GM23248 (cell line): ENCODE data around the gene RPH3AL.

Experiments
- EZH2 ChIP-seq: fragments of 200-600 bp; sonication (generic); IDR thresholded peaks from 2 replicates; pipeline ENCODE4 v1.6.1; 2018; ENCODE audit warnings: antibody characterized with exemption, mild to moderate bottlenecking; ENCODE audit not compliant: insufficient read depth, poor library complexity, severe bottlenecking
- EZH2phosphoT487 ChIP-seq: fragments of 200-600 bp; sonication (generic); IDR thresholded peaks from 2 replicates; pipeline ENCODE4 v1.6.1; 2018; ENCODE audit warnings: antibody characterized with exemption, moderate library complexity, mild to moderate bottlenecking, low read depth; ENCODE audit not compliant: insufficient read depth

GRCh38 chr17:360092-360750 is 7.6 kb upstream of the RPH3AL start:
- TF ChIP-seq EZH2 (no peak), EZH2phosphoT487 (no peak)
